H1 (cell line): ENCODE data around the gene RADX.

ENCODE experiments used
- CBX8 ChIP-seq: fragments of 300-800, 300-1000 bp; sonication (generic); IDR thresholded peaks from 2 replicates; pipeline ENCODE4 v1.7.1; 2016; ENCODE audit warnings: low read depth, low read length, borderline replicate concordance
- CREB1 ChIP-seq: IDR thresholded peaks from 2 replicates; pipeline ENCODE4 v1.6.1; 2012; ENCODE audit warnings: inconsistent platforms
- CTCF ChIP-seq, 3 experiments: IDR thresholded peaks; 1 replicate in 2 of 3; 2 replicates in 1 of 3; pipeline versions ENCODE4 v1.5.1 to v1.6.1; 2011; ENCODE audit warnings: low read length in 3 of 3, mild to moderate bottlenecking in 3 of 3, inconsistent platforms in 2 of 3, low read depth in 1 of 3, moderate library complexity in 1 of 3; ENCODE audit not compliant: insufficient read depth in 1 of 3; ENCODE audit errors: control extremely low read depth in 1 of 3
- EP300 ChIP-seq, 2 experiments: IDR thresholded peaks; 1 replicate in 1 of 2; 2 replicates in 1 of 2; pipeline ENCODE4 v1.6.1; 2011 to 2012; ENCODE audit warnings: low read depth in 2 of 2, low read length in 2 of 2, mild to moderate bottlenecking in 2 of 2, borderline replicate concordance in 1 of 2, inconsistent platforms in 1 of 2, moderate library complexity in 1 of 2
- GABPA ChIP-seq: IDR thresholded peaks from 2 replicates; pipeline ENCODE4 v1.6.1; 2011; ENCODE audit warnings: mild to moderate bottlenecking, low read length, moderate library complexity, borderline replicate concordance; ENCODE audit not compliant: insufficient read depth
- POLR2A ChIP-seq, 2 experiments: IDR thresholded peaks; 1 replicate in 1 of 2; 2 replicates in 1 of 2; pipeline ENCODE4 v1.6.1; 2011; ENCODE audit warnings: low read depth in 2 of 2, low read length in 2 of 2, mild to moderate bottlenecking in 2 of 2; ENCODE audit errors: control extremely low read depth in 1 of 2
- POLR2AphosphoS5 ChIP-seq: IDR thresholded peaks from 2 replicates; pipeline ENCODE4 v1.6.1; 2011; ENCODE audit warnings: low read depth, low read length
- SP2 ChIP-seq: IDR thresholded peaks from 2 replicates; pipeline ENCODE4 v1.6.1; 2012; ENCODE audit warnings: mild to moderate bottlenecking, low read length, inconsistent platforms

- TF ChIP-seq CTCF (IDR thresholded peaks at IDR 0.05; ENCODE audit: control extremely low read depth in 1 of 3, insufficient read depth in 1 of 3, low read depth in 1 of 3, low read length in 3 of 3) (no peak), GABPA (no peak), EP300 (IDR thresholded peaks at IDR 0.05; ENCODE audit: borderline replicate concordance in 1 of 2, low read depth in 2 of 2, low read length in 2 of 2) (no peak), SP2 (no peak), CBX8 (no peak), POLR2A (IDR thresholded peaks at IDR 0.05; ENCODE audit: control extremely low read depth in 1 of 2, low read depth in 2 of 2, low read length in 2 of 2) (no peak), POLR2AphosphoS5 (no peak), CREB1 (no peak)
These were observed 10.1 kb downstream of the RADX start for GRCh38 chrX:106621836-106622235.
